ENCODE measurements around the gene ITPR2. TPM values are rescaled to one million over a fixed set of nuclear protein-coding genes. Genes with fewer than 3 reads are reported as not detected.

ITPR2 gene
- 28.8 and 36.3 TPM in 2 replicates for total RNA-seq

DNA sequence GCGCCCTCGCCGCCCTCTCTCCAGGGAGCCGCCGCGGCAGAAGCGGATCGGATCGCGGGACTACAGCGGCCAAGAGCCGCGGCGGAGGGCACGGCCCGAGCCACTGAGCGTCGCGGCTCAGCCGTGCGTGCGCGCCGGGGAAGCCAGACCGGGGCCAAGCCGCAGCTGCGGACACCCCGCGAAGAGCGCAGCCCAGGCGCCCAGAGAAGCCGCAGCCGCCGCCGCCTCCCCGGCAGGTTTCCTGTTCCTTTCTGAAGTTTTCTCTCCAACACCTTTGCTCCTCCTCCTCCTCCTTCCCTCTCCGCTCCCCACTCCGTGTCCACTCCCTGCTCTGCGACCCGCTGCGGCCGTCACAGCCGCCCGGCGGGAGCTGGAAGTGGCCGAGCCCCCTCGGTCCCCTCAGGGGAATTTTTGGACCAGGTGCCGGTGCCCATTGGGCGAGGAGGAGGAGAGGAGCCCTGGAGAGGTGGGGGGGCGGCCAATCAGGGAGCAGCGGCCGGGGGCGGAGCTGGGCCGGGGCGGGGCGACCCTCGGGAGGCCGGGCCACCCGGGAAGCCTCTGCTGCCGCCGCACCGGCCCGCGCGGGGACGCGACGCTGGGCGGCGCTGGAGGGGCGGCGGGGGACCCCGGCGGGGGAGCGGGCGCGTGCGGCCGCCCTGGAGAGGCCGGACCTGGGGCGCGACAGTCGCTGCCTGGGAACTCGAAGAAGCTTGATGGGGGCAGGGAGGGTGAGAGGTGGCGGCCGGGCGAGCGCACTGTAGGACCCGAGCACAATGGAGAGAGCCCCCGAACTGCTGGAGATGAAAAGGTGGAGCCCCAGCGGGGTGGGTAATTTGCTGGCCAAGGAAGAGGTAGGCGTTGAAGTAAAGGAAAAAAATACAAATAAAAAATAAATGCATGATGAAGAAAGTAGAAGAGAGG lies at the start of gene ITPR2:
Gene ITPR2, minus strand, starts transcription at position 373 of the 921 bp plus-strand sequence. CDS start 413 bp downstream, outside the sequence.

Small RNA genes within 50 kb of the gene (small RNA-seq; reads per million reads assigned to genes)
- gene RNA5SP354 (ENCODE audit: low replicate concordance) = not detected

Other genes with a start within 250 kb of the ITPR2 start
- gene INTS13, start 104.8 kb upstream of the ITPR2 start, total RNA-seq = 19.9 and 40.5 TPM in 2 replicates
- 44.0 and 49.0 TPM in 2 replicates for gene FGFR1OP2, start 105.3 kb upstream of the ITPR2 start, total RNA-seq
- gene TM7SF3, start 181.2 kb upstream of the ITPR2 start, total RNA-seq = 65.0 and 80.7 TPM in 2 replicates
- 37.4 and 64.9 TPM in 2 replicates for gene MED21, start 189.4 kb upstream of the ITPR2 start, total RNA-seq
- not detected in 2 replicates for gene C12orf71, start 249.4 kb upstream of the ITPR2 start, total RNA-seq

Data from placental pericyte (primary cell).